Cardiac septum (tissue), 1 donor: ENCODE data around the gene IGF2BP1. TPM values are rescaled to one million over a fixed set of nuclear protein-coding genes. Genes with fewer than 3 reads are reported as not detected.
"Not testable (repeated sequence)": the region's sequence is repeated elsewhere in the genome, so short reads cannot be mapped to it uniquely, and the experiment has no call there.

Source experiments
- DNase-seq: peaks from one replicate; pipeline ENCODE4 v3.0.0-alpha.2; 2020; ENCODE audit warnings: low spot score
- intact Hi-C: fragments of 100-400 bp; cut with DNase I; formaldehyde crosslinking; loops from one replicate; pipeline ENCODE4 v1.14.0; 2022
- total RNA-seq: library from RNA; stranded (reverse); fragmentation: NEBNext Ultra II Directional; extraction: Animal tissue kit (Norgen Biotek cat#: 25700); gene quantifications from one replicate; pipeline ENCODE4 v1.2.1, GENCODE V29; 2021
- donor health status: DM: no; HTN: no; CAD: no.

IGF2BP1 gene
- total RNA-seq, 1 donor from 2014 or later = not detected

DNA sequence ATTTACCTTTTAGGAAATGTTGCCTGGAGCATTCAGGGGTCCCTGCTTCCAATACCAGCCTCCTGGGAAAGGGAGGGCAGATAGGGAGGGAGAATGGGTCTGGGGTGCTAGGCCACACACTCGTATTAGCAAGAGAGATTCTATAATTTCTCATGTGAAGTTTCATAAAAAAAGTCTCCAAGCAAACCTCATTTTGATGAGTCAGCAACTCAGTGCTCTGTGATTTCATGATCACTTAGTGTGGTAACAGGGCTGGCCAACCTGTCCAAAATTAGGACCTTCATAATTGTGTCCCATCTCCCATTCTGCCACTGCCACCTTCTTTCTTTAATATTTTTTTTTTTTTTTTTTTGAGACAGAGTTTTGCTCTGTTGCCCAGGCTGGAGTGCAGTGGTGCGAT, 41.4 kb downstream of the IGF2BP1 start:
- intact Hi-C loops = loop anchor here (10.0 kb wide), 2 partner anchors 144 to 364 kb away; partner anchors contain the start of gene ATP5MC1
- DNase-seq = no peak

DNA sequence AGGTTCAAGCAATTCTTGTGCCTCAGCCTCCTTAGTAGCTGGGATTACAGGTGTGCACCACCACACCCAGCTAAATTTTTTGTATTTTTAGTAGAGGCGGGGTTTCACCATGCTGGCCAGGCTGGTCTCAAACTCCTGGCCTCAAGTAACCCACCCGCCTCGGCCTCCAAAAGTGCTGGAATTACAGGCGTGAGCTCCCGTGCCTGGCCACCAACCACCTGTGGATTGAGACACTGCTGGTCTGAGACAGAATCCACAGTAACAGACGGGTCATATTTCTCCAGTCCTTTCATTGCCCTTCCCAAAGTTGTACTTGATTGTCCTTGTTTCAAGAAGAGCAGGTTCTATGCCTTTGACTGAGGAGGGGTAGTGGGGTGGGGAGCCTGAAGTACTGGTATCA, 42.3 kb downstream of the IGF2BP1 start:
- not testable (repeated sequence) for DNase-seq
- intact Hi-C loops = loop anchor here (10.0 kb wide), 2 partner anchors 145 to 365 kb away; partner anchors contain the start of gene ATP5MC1

DNA sequence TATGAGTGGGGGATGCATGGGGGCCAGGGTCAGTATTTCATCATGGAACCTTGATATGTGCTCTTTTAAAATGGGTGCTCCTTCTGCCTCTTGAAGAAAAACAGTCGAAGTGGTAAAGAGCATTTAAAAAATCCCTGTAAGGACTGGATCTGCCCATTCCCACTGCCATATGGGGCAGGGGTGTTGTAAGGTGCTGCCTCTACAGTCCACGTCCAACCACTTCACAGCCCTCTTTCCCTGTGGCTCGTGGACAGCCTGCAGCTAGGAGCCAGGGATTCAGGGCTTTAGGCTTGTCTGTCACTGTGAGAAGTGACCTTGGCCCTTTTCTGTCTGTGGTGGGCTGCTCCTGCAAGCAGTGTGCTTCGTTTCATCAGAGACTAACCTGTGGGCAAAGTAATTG, 44.3 kb downstream of the IGF2BP1 start:
- no peak for DNase-seq
- intact Hi-C loops = no loop called here

DNA sequence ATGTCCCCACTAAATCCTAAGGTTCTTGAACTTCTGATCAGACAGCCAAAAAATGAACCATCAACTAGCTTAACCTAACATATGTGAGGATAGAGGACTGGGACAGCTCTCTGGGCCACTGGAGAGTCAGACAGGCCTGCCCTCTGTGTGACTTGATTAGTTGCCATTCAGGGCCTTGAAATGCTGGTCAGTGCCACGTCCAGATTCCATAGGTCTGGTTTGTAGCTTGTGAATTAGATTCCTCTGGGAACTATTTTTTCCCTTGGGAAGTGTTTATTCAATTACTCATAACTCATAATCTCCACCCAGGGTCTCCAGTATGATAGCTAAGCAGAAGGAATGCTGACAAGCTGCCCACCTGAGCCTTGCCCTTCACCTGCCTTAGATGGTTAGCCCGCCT, 48.2 kb downstream of the IGF2BP1 start:
- no peak for DNase-seq
- intact Hi-C loops = no loop called here

DNA sequence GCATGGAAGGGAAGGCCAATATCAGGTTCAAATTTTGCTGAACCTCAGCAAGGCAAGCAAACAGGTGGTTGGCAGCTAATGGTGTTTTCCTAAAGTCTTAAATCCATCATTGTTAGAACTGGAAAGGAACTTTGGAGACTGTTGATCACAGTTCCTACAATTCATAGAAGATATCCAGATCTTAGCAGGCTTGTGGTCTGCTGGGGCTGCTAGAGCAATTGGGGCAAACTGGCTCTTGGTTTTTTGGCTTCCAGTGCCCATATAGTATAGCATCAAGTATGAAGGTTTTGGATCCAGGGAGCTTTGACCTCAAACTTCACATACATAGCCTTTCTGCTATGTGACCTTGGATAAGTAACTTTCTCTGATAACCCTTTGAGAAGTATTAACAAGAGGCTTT, 49.7 kb downstream of the IGF2BP1 start:
- intact Hi-C loops = no loop called here
- no peak for DNase-seq

DNA sequence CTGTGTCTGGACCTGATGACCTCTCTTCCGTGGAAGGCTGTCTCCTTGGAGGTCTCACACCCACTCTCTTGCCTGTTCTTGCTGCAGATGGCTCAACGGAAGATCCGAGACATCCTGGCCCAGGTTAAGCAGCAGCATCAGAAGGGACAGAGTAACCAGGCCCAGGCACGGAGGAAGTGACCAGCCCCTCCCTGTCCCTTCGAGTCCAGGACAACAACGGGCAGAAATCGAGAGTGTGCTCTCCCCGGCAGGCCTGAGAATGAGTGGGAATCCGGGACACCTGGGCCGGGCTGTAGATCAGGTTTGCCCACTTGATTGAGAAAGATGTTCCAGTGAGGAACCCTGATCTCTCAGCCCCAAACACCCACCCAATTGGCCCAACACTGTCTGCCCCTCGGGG, 52.1 kb downstream of the IGF2BP1 start:
- intact Hi-C loops = no loop called here
- no peak for DNase-seq

DNA sequence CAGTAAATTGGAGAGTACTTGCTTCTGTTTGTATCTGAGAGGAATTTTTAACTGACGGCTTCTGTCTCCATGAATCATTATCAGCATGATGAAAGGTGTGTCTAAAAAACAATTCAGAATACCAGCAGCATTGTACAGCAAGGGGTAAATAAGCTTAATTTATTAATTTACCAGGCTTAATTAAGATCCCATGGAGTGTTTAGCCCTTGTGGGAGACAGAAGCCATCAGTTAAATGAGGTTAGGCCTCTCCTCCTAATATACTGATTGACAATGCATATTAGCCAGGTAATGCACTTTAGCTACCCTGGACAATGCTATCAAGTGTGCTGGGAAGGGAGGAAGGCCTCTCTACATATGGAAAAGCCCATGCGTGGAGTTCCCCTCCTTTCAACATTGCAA, 53.4 kb downstream of the IGF2BP1 start:
- intact Hi-C loops = no loop called here

DNA sequence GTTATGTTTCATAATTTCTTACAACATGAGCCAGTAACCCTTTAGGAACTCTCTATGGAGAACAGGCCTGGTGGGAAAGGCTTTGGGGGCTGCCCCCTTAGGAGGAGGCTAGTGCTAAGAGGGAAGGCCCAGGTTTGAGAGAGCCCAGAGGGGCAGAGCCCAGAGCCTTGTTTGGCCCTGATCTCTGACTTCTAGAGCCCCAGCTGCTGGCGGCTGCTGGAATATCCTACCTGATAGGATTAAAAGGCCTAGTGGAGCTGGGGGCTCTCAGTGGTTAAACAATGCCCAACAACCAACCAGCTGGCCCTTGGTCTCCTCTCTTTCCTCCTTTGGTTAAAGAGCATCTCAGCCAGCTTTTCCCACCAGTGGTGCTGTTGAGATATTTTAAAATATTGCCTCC, 54.1 kb downstream of the IGF2BP1 start:
- intact Hi-C loops = no loop called here

More for the DNA sequence above, 53.4 kb downstream of the IGF2BP1 start:
- no peak for DNase-seq

DNA sequence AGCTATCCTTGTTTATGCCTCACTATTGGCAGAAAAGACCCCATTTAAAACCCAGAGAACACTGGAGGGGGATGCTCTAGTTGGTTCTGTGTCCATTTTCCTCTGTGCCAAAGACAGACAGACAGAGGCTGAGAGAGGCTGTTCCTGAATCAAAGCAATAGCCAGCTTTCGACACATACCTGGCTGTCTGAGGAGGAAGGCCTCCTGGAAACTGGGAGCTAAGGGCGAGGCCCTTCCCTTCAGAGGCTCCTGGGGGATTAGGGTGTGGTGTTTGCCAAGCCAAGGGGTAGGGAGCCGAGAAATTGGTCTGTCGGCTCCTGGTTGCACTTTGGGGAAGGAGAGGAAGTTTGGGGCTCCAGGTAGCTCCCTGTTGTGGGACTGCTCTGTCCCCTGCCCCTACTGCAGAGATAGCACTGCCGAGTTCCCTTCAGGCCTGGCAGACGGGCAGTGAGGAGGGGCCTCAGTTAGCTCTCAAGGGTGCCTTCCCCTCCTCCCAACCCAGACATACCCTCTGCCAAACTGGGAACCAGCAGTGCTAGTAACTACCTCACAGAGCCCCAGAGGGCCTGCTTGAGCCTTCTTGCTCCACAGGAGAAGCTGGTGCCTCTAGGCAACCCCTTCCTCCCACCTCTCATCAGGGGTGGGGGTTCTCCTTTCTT, 56.1 kb downstream of the IGF2BP1 start:
- intact Hi-C loops = no loop called here
- no peak for DNase-seq

More for the DNA sequence above, 54.1 kb downstream of the IGF2BP1 start:
- DNase-seq = no peak

DNA sequence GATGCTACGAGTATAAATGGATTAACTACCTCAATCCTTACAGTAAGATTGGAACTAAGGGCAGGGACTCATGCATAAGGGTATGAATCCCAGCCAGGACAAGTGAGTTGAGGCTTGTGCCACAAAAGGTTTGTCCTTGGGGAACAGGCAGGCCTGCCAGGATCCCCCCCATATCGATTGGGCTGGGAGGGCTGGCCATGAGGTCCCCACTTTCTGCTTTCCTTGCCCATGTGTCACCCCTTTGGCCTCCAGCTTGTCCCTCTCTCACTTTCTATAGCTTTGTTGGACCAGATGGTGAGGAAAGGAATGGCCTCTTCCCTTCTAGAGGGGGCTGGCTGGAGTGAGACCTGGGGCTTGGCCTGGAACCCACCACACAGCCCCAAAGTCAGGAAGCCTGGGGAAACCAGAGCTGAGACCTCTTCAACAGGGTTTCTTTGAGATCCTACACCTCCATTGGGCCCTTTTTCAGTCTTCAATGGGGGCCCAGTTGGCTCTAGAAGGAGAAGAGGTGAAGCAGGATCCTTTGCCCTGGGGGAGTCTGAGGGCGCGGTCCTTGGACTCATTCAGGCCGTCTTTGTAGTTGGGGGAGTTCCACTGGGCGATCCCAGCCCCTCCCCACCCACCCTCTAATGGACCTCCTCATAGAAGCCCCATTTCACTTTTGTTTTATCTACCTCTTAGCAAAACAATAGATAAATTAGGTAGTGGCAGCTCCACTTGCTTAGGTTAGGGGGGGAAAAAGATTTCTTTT, 57.3 kb downstream of the IGF2BP1 start:
- DNase-seq = no peak
- intact Hi-C loops = no loop called here

DNA sequence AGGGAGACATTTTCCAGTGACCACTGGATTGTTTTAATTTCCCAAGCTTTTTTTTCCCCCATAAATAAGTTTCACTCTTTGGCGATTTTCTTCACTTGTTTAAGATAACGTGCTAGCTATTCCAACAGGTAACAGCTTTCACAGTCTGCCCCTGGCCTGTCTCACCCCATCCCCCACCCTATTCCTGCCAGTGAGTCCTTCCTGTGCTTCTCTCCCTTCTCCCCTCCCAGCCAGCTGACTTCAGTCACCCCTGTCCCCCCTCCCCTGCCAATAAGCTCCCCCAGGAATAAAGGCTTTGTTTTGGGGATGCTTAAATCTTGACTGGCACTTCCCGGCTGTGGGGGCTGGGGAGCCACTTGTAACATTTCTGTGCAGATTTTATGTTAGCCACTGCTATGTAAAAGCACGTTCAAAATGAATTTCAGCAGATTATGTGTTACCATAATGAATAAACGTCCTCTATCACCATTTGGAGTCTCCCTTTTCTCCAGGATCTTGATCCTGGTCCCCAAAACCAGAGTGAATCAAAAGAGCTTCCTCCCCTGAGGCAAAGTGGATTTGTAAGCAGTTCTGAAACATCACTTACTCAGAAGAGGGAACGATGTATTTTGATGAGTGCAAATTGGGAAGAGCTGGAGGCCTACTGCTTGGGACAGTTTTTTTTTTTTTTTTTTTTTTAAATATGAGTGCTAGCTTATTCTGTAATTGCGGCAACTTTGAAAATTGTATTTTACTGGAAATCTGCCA, 58.2 kb downstream of the IGF2BP1 start:
- intact Hi-C loops = no loop called here
- DNase-seq = no peak

DNA sequence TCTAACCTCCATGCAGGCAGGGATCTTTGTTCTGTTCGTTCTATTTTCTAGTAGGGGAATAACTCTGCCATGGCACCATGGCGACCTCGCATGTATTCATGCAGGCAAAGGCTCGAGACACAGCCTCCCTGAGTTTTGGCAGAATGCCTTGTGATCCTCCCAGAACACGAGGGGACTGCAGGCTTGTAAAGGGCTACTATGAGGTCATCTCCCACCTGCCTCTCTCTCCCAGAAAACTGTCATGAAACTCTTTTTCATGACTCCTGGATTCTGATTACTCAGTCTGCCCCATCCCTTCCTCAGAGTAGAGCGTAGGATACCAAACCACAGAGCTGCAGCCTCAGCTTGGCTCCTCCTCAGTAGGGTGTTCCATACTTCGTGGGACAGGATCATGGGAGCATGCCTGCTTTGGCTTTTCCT, 64.3 kb downstream of the IGF2BP1 start:
- intact Hi-C loops = no loop called here
- DNase-seq = no peak

DNA sequence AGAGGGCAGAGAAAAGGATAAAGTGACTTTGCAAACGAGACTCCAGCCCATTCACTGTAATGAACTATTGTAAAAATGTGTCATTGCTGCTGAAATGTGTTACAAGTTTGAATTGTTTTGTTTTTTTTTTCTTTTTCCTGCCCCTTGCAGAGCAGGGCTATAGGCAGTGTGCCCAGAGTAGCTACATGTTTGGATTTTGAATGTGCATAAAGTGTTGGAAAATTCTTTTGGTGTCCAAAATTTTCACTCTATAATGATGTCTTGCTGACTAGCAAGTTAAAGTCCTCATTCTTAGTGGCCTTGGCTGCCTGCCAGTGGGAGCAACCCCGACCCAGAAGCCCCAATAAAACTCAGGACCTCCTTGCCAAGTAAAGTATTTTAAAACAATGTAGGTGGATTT, 66.5 kb downstream of the IGF2BP1 start:
- DNase-seq = no peak
- intact Hi-C loops = no loop called here

DNA sequence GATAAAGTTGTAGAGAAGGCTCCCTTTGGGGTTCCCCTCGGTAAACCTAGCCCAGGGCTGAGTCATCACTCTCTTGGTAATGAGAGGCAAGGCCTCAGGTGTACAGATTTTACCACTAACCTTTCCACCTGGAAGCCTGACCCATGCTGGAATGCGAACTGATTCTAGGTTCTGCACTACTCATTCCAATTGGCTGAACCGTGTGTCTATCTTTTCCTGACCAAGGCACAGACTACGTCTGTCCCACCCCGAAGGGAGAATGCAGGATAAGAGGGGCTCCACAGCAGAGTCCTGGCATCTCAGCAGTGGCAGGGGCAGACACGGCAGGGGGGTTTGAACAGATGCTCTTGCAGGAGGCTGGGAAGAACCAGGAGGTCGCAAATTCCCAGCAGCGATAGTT, 70.0 kb downstream of the IGF2BP1 start:
- DNase-seq = no peak
- intact Hi-C loops = no loop called here

DNA sequence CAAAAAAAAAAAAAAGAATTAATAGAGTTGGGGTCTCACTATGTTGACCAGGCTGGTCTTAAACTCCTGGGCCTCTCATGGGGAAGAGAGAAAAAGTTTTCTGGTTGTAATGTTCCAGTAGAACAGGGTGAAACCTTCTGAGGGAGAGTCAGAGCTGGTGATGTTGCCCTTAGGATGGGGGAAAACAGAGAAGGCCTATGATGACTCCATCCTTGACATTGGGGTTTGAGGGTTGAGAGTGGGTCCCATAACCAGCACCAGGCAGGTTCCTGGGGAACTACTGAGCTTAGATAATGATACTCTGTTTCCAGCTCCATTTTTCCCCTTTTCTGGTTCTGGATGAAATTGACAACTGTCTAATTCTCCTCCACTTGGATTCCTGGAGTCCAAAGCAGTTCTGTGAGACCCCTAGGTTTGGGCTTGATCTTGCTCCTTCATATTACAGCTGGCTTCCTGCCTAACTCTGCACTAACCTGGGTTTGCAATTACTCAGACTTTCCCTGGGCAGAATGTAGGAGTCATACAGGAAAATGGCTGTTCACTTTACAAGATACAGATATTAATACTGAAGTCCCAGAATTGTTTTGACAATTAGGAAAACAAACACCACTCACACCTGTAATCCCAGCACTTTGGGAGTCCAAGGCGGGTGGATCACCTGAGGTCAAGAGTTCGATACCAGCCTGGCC, 72.5 kb downstream of the IGF2BP1 start:
- intact Hi-C loops = no loop called here
- no peak for DNase-seq

DNA sequence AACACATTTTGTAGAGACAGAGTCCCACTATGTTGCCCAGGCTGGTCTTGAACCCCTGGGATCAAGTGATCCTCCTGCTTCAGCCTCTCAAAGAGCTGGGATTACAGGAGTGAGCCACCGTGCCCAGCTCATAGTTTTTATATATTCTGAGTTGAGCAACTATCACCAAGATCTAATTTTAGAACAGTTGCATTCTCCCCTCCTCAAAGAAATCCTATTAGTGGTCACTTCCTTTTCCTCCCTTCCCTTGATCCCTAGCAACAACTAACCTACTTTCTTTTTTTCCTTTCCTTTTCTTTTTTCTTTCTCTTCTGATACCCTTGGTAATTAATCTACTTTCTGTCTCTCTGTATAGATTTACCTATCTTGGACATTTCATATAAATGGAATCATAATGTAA, 73.9 kb downstream of the IGF2BP1 start:
- no peak for DNase-seq
- intact Hi-C loops = no loop called here

DNA sequence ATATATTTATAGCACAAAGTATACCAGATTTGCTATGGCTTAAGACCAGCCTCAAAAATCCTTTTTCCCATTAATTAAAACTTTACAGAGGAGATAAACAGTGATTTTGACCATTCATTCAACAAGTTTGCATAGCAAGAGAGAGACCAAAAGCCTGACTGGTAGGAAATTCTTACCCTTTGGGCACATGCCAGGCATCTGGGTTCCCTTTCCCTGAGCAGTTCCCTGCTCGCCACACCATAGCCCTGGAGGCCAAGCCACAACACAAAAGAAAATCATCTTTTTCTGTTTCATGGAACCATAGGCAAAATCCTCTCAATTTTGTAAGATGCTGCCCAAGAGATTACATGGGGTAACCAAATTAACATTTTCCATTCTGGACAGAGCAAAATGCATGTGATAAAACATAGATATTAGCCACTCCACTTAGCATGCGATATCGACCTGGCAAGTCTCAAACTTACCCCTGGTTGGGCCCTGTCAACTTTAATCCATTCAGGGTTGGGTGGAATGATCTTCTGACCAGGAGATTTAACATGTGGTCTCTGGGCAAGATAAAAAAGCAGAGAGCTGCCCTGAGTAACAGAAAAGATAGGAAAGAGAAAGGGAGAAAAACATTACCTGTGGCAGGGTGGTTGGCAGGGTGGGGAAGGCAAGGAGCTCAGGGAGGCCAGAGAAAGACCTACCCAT, 77.8 kb downstream of the IGF2BP1 start:
- intact Hi-C loops = no loop called here

DNA sequence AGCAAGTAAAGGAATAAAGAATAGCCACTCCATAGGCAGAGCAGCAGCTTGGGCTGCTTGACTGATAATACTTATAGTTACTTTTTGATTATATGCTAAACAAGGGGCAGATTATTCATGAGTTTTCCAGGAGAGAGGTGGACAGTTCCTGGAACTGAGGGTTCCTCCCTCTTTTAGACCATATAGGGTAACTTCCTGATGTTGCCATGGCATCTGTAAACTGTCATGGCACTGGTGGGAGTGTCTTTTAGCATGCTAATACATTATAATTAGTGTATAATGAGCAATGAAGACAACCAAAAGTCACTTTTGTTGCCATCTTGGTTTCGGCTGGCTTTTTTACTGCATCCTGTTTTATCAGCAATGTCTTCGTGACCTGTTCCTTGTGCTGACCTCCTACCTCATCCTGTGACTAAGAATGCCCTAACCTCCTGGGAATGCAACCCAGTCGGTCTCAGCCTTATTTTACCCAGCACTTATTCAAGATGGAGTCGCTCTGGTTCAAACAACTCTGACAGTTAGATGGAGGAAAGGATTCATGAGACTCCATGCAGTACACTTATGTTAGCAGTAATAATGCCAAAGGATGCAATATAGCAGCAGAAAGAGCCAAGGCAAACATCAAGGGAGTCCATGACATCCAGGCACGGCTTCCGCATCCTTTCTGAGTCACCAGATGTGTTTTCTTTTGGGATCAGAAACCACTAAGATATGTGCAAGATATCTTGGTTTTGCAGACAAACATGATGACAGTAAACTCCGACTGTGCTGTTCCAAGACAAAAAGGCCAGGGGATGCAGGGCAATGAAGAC, 79.6 kb downstream of the IGF2BP1 start:
- DNase-seq = no peak
- intact Hi-C loops = no loop called here

More for the DNA sequence above, 77.8 kb downstream of the IGF2BP1 start:
- no peak for DNase-seq

DNA sequence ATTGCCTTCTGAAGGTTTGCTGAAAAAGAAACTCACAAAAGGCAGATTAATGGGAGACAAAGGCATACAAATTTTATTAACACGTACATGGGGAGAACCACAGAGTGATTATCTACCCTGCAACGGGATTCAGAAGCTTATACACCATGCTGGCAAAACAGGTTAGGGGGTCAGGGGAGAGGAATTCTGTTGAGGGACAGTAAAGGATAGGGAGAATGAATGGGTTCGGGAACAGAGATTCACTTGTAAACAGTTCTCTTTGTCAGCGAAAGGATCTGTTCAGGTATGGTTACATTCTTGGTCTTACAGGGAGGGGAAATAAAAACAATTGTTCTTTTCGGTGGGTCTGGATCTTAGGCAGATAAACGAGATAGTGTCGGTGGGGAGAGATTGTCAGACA, 81.1 kb downstream of the IGF2BP1 start:
- intact Hi-C loops = no loop called here
- no peak for DNase-seq
